ENCODE results near the gene SCAF4.

SCAF4 gene

GRCh38 chr21:31678478-31678877, 53.4 kb downstream of the SCAF4 start:
- TF ChIP-seq CTCF (IDR thresholded peaks at IDR 0.05; ENCODE audit: insufficient read depth, low read length, poor library complexity, severe bottlenecking): no peak
- TF ChIP-seq EZH2phosphoT487 (conservative IDR thresholded peaks at IDR 0.05; ENCODE audit: low read length): no peak
- Histone ChIP-seq H2AFZ (ENCODE audit: low read depth, low read length, severe bottlenecking) (no peak overlapping the region), H3K36me3 (ENCODE audit: low read length) (peaks cover 31% of the 10 kb centered on the region), H3K27ac (ENCODE audit: low read depth, low read length) (no peak overlapping the region), H3K9me3 (ENCODE audit: insufficient read depth, low read length) (no peaks in the 10 kb centered on the region), H3K9me2 (replicated peaks; ENCODE audit: insufficient read depth, low read length) (no peaks in the 10 kb centered on the region), H3K4me3 (ENCODE audit: insufficient read depth, low read length, poor library complexity, severe bottlenecking) (no peak overlapping the region), H3F3A (ENCODE audit: insufficient read depth) (peaks cover 21% of the 10 kb centered on the region; the same call in 1 of the 2 replicates), H3K79me2 (ENCODE audit: insufficient read depth, low read length) (no peaks in the 10 kb centered on the region), H3K27me3 (ENCODE audit: low read length) (no peaks in the 10 kb centered on the region), H4K20me1 (ENCODE audit: low read depth, low read length) (no peaks in the 10 kb centered on the region), H3K4me2 (ENCODE audit: low read depth, low read length, poor library complexity, severe bottlenecking) (no peak overlapping the region), H3K9ac (ENCODE audit: low read length) (no peak overlapping the region)

- no peaks in the 10 kb centered on the region for H4K20me1 ChIP-seq (ENCODE audit: low read depth, low read length)
- H3K79me2 ChIP-seq (ENCODE audit: insufficient read depth, low read length): no peaks in the 10 kb centered on the region
- H3K27me3 ChIP-seq (ENCODE audit: low read length): no peaks in the 10 kb centered on the region
- peaks cover 22% of the 10 kb centered on the region for H3K36me3 ChIP-seq (ENCODE audit: low read length)
- H3K9me3 ChIP-seq (ENCODE audit: insufficient read depth, low read length): no peaks in the 10 kb centered on the region
- H3K9ac ChIP-seq (ENCODE audit: low read length): no peak overlapping the region
- H3K9me2 ChIP-seq (replicated peaks; ENCODE audit: insufficient read depth, low read length): no peaks in the 10 kb centered on the region
- no peak overlapping the region for H3K4me3 ChIP-seq (ENCODE audit: insufficient read depth, low read length, poor library complexity, severe bottlenecking)
- H3F3A ChIP-seq (ENCODE audit: insufficient read depth): peaks cover 26% of the 10 kb centered on the region; the same call in 1 of the 2 replicates
- no peak overlapping the region for H3K4me2 ChIP-seq (ENCODE audit: low read depth, low read length, poor library complexity, severe bottlenecking)
- no peak overlapping the region for H3K27ac ChIP-seq (ENCODE audit: low read depth, low read length)
- TF ChIP-seq CTCF (IDR thresholded peaks at IDR 0.05; ENCODE audit: insufficient read depth, low read length, poor library complexity, severe bottlenecking): no peak
- TF ChIP-seq EZH2phosphoT487 (conservative IDR thresholded peaks at IDR 0.05; ENCODE audit: low read length): no peak
- H2AFZ ChIP-seq (ENCODE audit: low read depth, low read length, severe bottlenecking): no peak overlapping the region
Observed at GRCh38 chr21:31677047-31677446, 54.9 kb downstream of the SCAF4 start.

- H4K20me1 ChIP-seq (ENCODE audit: low read depth, low read length): no peaks in the 10 kb centered on the region
- H3K36me3 ChIP-seq (ENCODE audit: low read length): peaks cover 14% of the 10 kb centered on the region
- no peak overlapping the region for H3K4me3 ChIP-seq (ENCODE audit: insufficient read depth, low read length, poor library complexity, severe bottlenecking)
- H3K9me2 ChIP-seq (replicated peaks; ENCODE audit: insufficient read depth, low read length): no peaks in the 10 kb centered on the region
- H3K9me3 ChIP-seq (ENCODE audit: insufficient read depth, low read length): no peaks in the 10 kb centered on the region
- no peaks in the 10 kb centered on the region for H3K79me2 ChIP-seq (ENCODE audit: insufficient read depth, low read length)
- no peak overlapping the region for H3K27ac ChIP-seq (ENCODE audit: low read depth, low read length)
- H3K4me2 ChIP-seq (ENCODE audit: low read depth, low read length, poor library complexity, severe bottlenecking): no peak overlapping the region
- H3K27me3 ChIP-seq (ENCODE audit: low read length): no peaks in the 10 kb centered on the region
- no peak overlapping the region for H3K9ac ChIP-seq (ENCODE audit: low read length)
- peaks cover 30% of the 10 kb centered on the region for H3F3A ChIP-seq (ENCODE audit: insufficient read depth)
- no peak overlapping the region for H2AFZ ChIP-seq (ENCODE audit: low read depth, low read length, severe bottlenecking)
- TF ChIP-seq EZH2phosphoT487 (conservative IDR thresholded peaks at IDR 0.05; ENCODE audit: low read length) (no peak), CTCF (IDR thresholded peaks at IDR 0.05; ENCODE audit: insufficient read depth, low read length, poor library complexity, severe bottlenecking) (no peak)
Observed at GRCh38 chr21:31675960-31676359, 56.0 kb downstream of the SCAF4 start.

All from SU-DHL-6 (cell line).